Epithelial cell of esophagus (primary cell): ENCODE data around the gene CCDC159.

Source experiments
- DNase-seq: peaks from one replicate; pipeline ENCODE4 v3.0.0; 2010; ENCODE audit warnings: low read depth
- H3K4me3 ChIP-seq: 2 replicates; pipeline ENCODE4 v1.5.1; 2011; ENCODE audit warnings: mild to moderate bottlenecking, low read length, control low read depth
- CTCF ChIP-seq: IDR thresholded peaks from 2 replicates; pipeline ENCODE4 v1.5.1; 2011; ENCODE audit warnings: low read depth, mild to moderate bottlenecking, low read length, control low read depth, inconsistent platforms; ENCODE audit not compliant: insufficient read depth; ENCODE audit errors: missing control alignments

CCDC159 gene

GRCh38 chr19:11321191-11322126 is 24.9 kb upstream of the CCDC159 start:
- peak; percentile 39 for DNase-seq
- TF ChIP-seq CTCF = peak; percentile 39
- H3K4me3 ChIP-seq = no peak overlapping the region

GRCh38 chr19:11322269-11323024 is 23.9 kb upstream of the CCDC159 start:
- no peak overlapping the region for H3K4me3 ChIP-seq
- DNase-seq = no peak
- TF ChIP-seq CTCF = no peak

GRCh38 chr19:11323601-11324078 is 22.7 kb upstream of the CCDC159 start:
- no peak overlapping the region for H3K4me3 ChIP-seq
- no peak for DNase-seq
- TF ChIP-seq CTCF = no peak

GRCh38 chr19:11324079-11324661 is 22.1 kb upstream of the CCDC159 start:
- DNase-seq = peak; percentile 94
- H3K4me3 ChIP-seq = no peak overlapping the region
- no peak for TF ChIP-seq CTCF

- TF ChIP-seq CTCF = no peak
- peak; percentile 33 for DNase-seq
- no peak overlapping the region for H3K4me3 ChIP-seq
Measured at GRCh38 chr19:11324748-11325389, 21.4 kb upstream of the CCDC159 start.

- no peak for DNase-seq
- TF ChIP-seq CTCF = no peak
- H3K4me3 ChIP-seq = no peak overlapping the region
Measured at GRCh38 chr19:11325544-11325943, 20.8 kb upstream of the CCDC159 start.
